ENCODE measurements around the gene GKN2. TPM values are rescaled to one million over a fixed set of nuclear protein-coding genes. Genes with fewer than 3 reads are reported as not detected.
A peak's percentile ranks its signal among the peaks of the same experiment; 100 is the strongest.

Gene GKN2
- total and polyA plus RNA-seq, 2 of the 13 experiments (the other 11 are each of a cell fraction or from before 2014, with no cell fraction given), result not detected

- TF ChIP-seq ZNF580 (CRISPR knock-in tag; IDR thresholded peaks at IDR 0.05; ENCODE audit: borderline replicate concordance, low read depth) (peak; percentile 22; the same call in 1 of the 2 replicates), NFAT5 (CRISPR knock-in tag; IDR thresholded peaks at IDR 0.05) (no peak), YEATS4 (CRISPR knock-in tag; IDR thresholded peaks at IDR 0.05; ENCODE audit: borderline replicate concordance) (peak; percentile 44; the same call in 1 of the 2 replicates), DNMT3B (CRISPR knock-in tag; conservative IDR thresholded peaks at IDR 0.05) (no peak), SRSF9 (IDR thresholded peaks at IDR 0.05; ENCODE audit: borderline replicate concordance, insufficient read depth, low read depth, low read length, poor library complexity, severe bottlenecking) (no peak), MAZ (IDR thresholded peaks at IDR 0.05; ENCODE audit: borderline replicate concordance, low read depth, low read length) (no peak), MAZ (CRISPR knock-in tag; IDR thresholded peaks at IDR 0.05; ENCODE audit: low read depth) (no peak), ZFP91 (CRISPR knock-in tag; IDR thresholded peaks at IDR 0.05; ENCODE audit: borderline replicate concordance) (peak; percentile 40; the same call in 1 of the 2 replicates), BCLAF1 (IDR thresholded peaks at IDR 0.05) (no peak), NFE2L2 (IDR thresholded peaks at IDR 0.05; ENCODE audit: low read length) (no peak), ZNF383 (CRISPR knock-in tag; IDR thresholded peaks at IDR 0.05; ENCODE audit: borderline replicate concordance) (no peak; the same call in 1 of the 2 replicates), ETV6 (CRISPR knock-in tag; conservative IDR thresholded peaks at IDR 0.05) (no peak), MYNN (CRISPR knock-in tag; IDR thresholded peaks at IDR 0.05; ENCODE audit: low read depth) (no peak), ATF7-NPFF (CRISPR knock-in tag; IDR thresholded peaks at IDR 0.05; ENCODE audit: low read depth) (no peak), PCBP1 (IDR thresholded peaks at IDR 0.05; ENCODE audit: borderline replicate concordance, low read depth, low read length) (no peak), SIX1 (CRISPR knock-in tag; IDR thresholded peaks at IDR 0.05; ENCODE audit: borderline replicate concordance) (no peak), ZSCAN29 (CRISPR knock-in tag; conservative IDR thresholded peaks at IDR 0.05) (no peak), ETV5 (CRISPR knock-in tag; IDR thresholded peaks at IDR 0.05; ENCODE audit: borderline replicate concordance) (peak; percentile 20; the same call in 1 of the 2 replicates)
These were observed 8.8 kb downstream of the GKN2 start (continued) for GRCh38 chr2:68943581-68944568.
